HepG2 (cell line): ENCODE data around the gene NFASC. TPM values are rescaled to one million over a fixed set of nuclear protein-coding genes. Genes with fewer than 3 reads are reported as not detected.

ENCODE experiments used
- ATAC-seq: fragments of 200-7000 bp; cut with Tn5 transposase; 3 replicates; pipeline ENCODE4 v1.9.1; 2020; ENCODE audit warnings: mild to moderate bottlenecking, moderate library complexity
- BruUV-seq: library from RNA; stranded (reverse); fragments of 400-500 nt; replicated peaks from 2 replicates; lab custom pipeline; 2021; lab: Mats Ljungman, UMichigan
- CTCF ChIA-PET: fragments of 300-600 bp; formaldehyde crosslinking; extraction: SDS; loops from one replicate; lab custom pipeline; 2021; ENCODE audit warnings: low total read pairs, inconsistent platforms, low intra/inter-chr PET ratio; lab: Yijun Ruan, JAX
- POLR2A ChIA-PET: fragments of 350-600 bp; sonication (Branson Sonifier 250); formaldehyde crosslinking; loops from one replicate; lab custom pipeline; 2020; ENCODE audit warnings: antibody characterized with exemption, inconsistent platforms; lab: Yijun Ruan, JAX
- DNase-seq: peaks from one replicate; pipeline ENCODE4 v3.0.0-alpha.2; 2015; ENCODE audit warnings: low spot score
- FAIRE-seq: peaks from 3 replicates; lab custom pipeline; 2011; peaks lifted over from hg19 to GRCh38; lab: Jason Lieb, UNC
- H2AFZ ChIP-seq: one replicate; pipeline ENCODE4 v1.6.1; 2011; ENCODE audit warnings: low read length, inconsistent platforms
- H3K27ac ChIP-seq: fragments of 300-600 bp; 3 replicates; pipeline ENCODE4 v1.8.0; 2011; ENCODE audit warnings: mixed run types, mild to moderate bottlenecking, mixed read lengths, low read length, inconsistent platforms; ENCODE audit not compliant: insufficient read depth; ENCODE audit errors: extremely low read length
- H3K27me3 ChIP-seq, 2 experiments: fragments of 200-600 bp in 1 of 2; 2 replicates in 1 of 2; 3 replicates in 1 of 2; pipeline versions ENCODE4 v1.6.0 to v1.8.0; 2011; ENCODE audit warnings: low read length in 2 of 2, mild to moderate bottlenecking in 2 of 2, moderate library complexity in 2 of 2, inconsistent platforms in 1 of 2; ENCODE audit not compliant: insufficient read depth in 2 of 2, control insufficient read depth in 1 of 2
- H3K36me3 ChIP-seq, 2 experiments: fragments of 200-600 bp in 1 of 2; replicated peaks in 1 of 2; 2 replicates in 1 of 2; 3 replicates in 1 of 2; pipeline versions ENCODE4 v1.5.1 to v1.8.0; 2011; ENCODE audit warnings: low read length in 2 of 2, inconsistent platforms in 1 of 2; ENCODE audit not compliant: insufficient read depth in 2 of 2, control insufficient read depth in 1 of 2
- H3K4me1 ChIP-seq: 2 replicates; pipeline ENCODE4 v1.5.1; 2012; ENCODE audit warnings: low read length, inconsistent platforms; ENCODE audit not compliant: insufficient read depth
- H3K4me2 ChIP-seq: 2 replicates; pipeline ENCODE4 v1.6.0; 2011; ENCODE audit warnings: low read depth, low read length, inconsistent platforms
- H3K4me3 ChIP-seq, 3 experiments: fragments of 200-600 bp in 1 of 3; sonication (generic), shearing (Covaris generic) in 1 of 3; replicated peaks in 1 of 3; 2 replicates each; pipeline ENCODE4 v1.5.1; 2011 to 2016; ENCODE audit warnings: low read length in 3 of 3, inconsistent platforms in 2 of 3, low read depth in 2 of 3, mild to moderate bottlenecking in 2 of 3, control low read depth in 1 of 3, mixed read lengths in 1 of 3; ENCODE audit not compliant: insufficient read depth in 1 of 3
- H3K79me2 ChIP-seq: one replicate; pipeline ENCODE4 v1.6.1; 2011; ENCODE audit warnings: low read length, inconsistent platforms; ENCODE audit not compliant: insufficient read depth
- H3K9ac ChIP-seq: 2 replicates; pipeline ENCODE4 v1.6.0; 2011; ENCODE audit warnings: mild to moderate bottlenecking, low read depth, low read length, inconsistent platforms; ENCODE audit not compliant: insufficient read depth
- H3K9me3 ChIP-seq: 2 replicates; pipeline ENCODE4 v1.5.1; 2012; ENCODE audit warnings: mild to moderate bottlenecking, low read length
- H4K20me1 ChIP-seq: 2 replicates; pipeline ENCODE4 v1.6.0; 2011; ENCODE audit warnings: inconsistent platforms, mild to moderate bottlenecking, low read length, moderate library complexity; ENCODE audit not compliant: insufficient read depth
- RBM22 ChIP-seq: fragments of 200-400 bp; formaldehyde crosslinking; optimal IDR thresholded peaks from 2 replicates; pipeline ENCODE3; 2017; ENCODE audit warnings: mild to moderate bottlenecking, low read length, moderate library complexity
- TCF12 ChIP-seq, 2 experiments: fragments of 450-650 bp in 1 of 2; sonication (generic) in 1 of 2; formaldehyde crosslinking in 1 of 2; IDR thresholded peaks; 2 replicates each; pipeline versions ENCODE4 v1.6.1 to v1.8.0; 2017 to 2022; ENCODE audit warnings: antibody characterized with exemption in 1 of 2, mild to moderate bottlenecking in 1 of 2, missing genetic modification reagents in 1 of 2, moderate library complexity in 1 of 2
- TFDP2 ChIP-seq: sonication (generic); formaldehyde crosslinking; IDR thresholded peaks from 2 replicates; pipeline ENCODE4 v1.4.0; 2020; ENCODE audit warnings: missing genetic modification reagents
- WGBS: methylation state at CpG from one replicate; pipeline ENCODE4 v1.1.6; 2017; ENCODE audit warnings: low lambda C conversion rate; 5-methylcytosine and 5-hydroxymethylcytosine counted together
- in situ Hi-C: cut with HindIII; loops from 2 replicates; pipeline ENCODE4 v1.10.0; 2017; ENCODE audit warnings: low pct_unique_long_range_greater_than_20kb; ENCODE audit not compliant: extremely low pct_ligation_motif_present
- intact Hi-C: fragments of 100-400 bp; cut with micrococcal nuclease; formaldehyde crosslinking; loops from one replicate; pipeline ENCODE4 v1.10.0; 2022; ENCODE audit not compliant: unreplicated experiment
- polyA plus RNA-seq, 8 experiments: library from polyadenylated mRNA; depleted of rRNA in 3 of 8; stranded (reverse) in 7 of 8; unstranded in 1 of 8; fragments of >200 nt; fragmentation: Illumina TruSeq in 4 of 8; extraction: Trizol in 4 of 8; gene quantifications; 2 replicates each; pipeline versions ENCODE4 v1.2.1 to v1.2.3, GENCODE V29; 2011 to 2016; ENCODE audit warnings: low read depth in 4 of 8, missing spikeins in 1 of 8, mixed read lengths in 1 of 8; ENCODE audit not compliant: insufficient read depth in 1 of 8
- total RNA-seq, 5 experiments: library from RNA; depleted of rRNA; stranded (reverse); fragments of >200 nt; fragmentation: Illumina TruSeq; extraction: Trizol; gene quantifications; 2 replicates each; pipeline ENCODE4 v1.2.3, GENCODE V29; 2016; ENCODE audit warnings: low read depth in 1 of 5
- TF ChIP-seq, protein P1 (sequence below), 2 experiments: sonication (generic) in 1 of 2; formaldehyde crosslinking in 1 of 2; IDR thresholded peaks; 2 replicates each; pipeline versions ENCODE4 v1.5.1 to v1.6.1; 2011 to 2020; ENCODE audit warnings: borderline replicate concordance in 1 of 2, low read depth in 1 of 2, low read length in 1 of 2, mild to moderate bottlenecking in 1 of 2, missing genetic modification reagents in 1 of 2, moderate library complexity in 1 of 2

NFASC gene
- total and polyA plus RNA-seq, 2 of the 13 experiments (the other 11 are each of a cell fraction or from before 2014, with no cell fraction given) = not detected

- CTCF ChIA-PET = no interaction called here
- H4K20me1 ChIP-seq = no peaks in the 10 kb centered on the region
- H3K27me3 ChIP-seq = peaks cover 5 to 23% of the 10 kb centered on the region in 2 experiments; a peak in 4 of 5 replicates
- H3K4me1 ChIP-seq = no peaks in the 10 kb centered on the region
- H3K36me3 ChIP-seq = no peaks in the 10 kb centered on the region
- TF ChIP-seq RBM22 (no peak), TCF12 (IDR thresholded peaks at IDR 0.05) (no peak), TCF12 (CRISPR knock-in tag; IDR thresholded peaks at IDR 0.05) (no peak), TFDP2 (no peak)
- TF ChIP-seq, protein P1, sequence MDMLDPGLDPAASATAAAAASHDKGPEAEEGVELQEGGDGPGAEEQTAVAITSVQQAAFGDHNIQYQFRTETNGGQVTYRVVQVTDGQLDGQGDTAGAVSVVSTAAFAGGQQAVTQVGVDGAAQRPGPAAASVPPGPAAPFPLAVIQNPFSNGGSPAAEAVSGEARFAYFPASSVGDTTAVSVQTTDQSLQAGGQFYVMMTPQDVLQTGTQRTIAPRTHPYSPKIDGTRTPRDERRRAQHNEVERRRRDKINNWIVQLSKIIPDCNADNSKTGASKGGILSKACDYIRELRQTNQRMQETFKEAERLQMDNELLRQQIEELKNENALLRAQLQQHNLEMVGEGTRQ (IDR thresholded peaks at IDR 0.05; ENCODE audit: low read depth, low read length) = no peak
- TF ChIP-seq, protein P1 (CRISPR knock-in tag; IDR thresholded peaks at IDR 0.05; ENCODE audit: borderline replicate concordance) = no peak
- TF ChIP-seq, all 625 proteins: peak for 0
- Histone ChIP-seq H3K79me2 (no peaks in the 10 kb centered on the region), H2AFZ (no peak overlapping the region), H3K4me2 (no peak overlapping the region), H3K9ac (no peak overlapping the region), H3K4me3 (no peak overlapping the region), H3K9me3 (no peaks in the 10 kb centered on the region), H3K27ac (no peak overlapping the region)
- intact Hi-C loops = no loop called here
- FAIRE-seq (no peak), ATAC-seq (no peak), DNase-seq (no peak)
- in situ Hi-C loops = no loop called here
- POLR2A ChIA-PET = no interaction called here
- WGBS = no CpG with 5 or more reads among the region's 8 CpGs
- no TSS peak for BruUV-seq
Observed at GRCh38 chr1:204830747-204831146, 39.9 kb upstream of the NFASC start.
